ENCODE data around the gene SLC10A1.
A peak's percentile ranks its signal among the peaks of the same experiment; 100 is the strongest.
"Not testable (repeated sequence)": the region's sequence is repeated elsewhere in the genome, so short reads cannot be mapped to it uniquely, and the experiment has no call there.

Gene SLC10A1

GRCh38 chr14:69796797-69797500, at the start of gene SLC10A1:
Gene SLC10A1, minus strand, starts transcription at chr14:69797241. Its CDS starts 86 bp downstream, at chr14:69797155.
- DNase-seq: no peak

- no peak for DNase-seq
These were observed 48.7 kb upstream of the SLC10A1 start for GRCh38 chr14:69845787-69846186.

GRCh38 chr14:69845050-69845581, 48.1 kb upstream of the SLC10A1 start:
- DNase-seq: no peak

GRCh38 chr14:69844171-69844570, 47.1 kb upstream of the SLC10A1 start:
- DNase-seq: no peak

GRCh38 chr14:69842686-69843420, 45.8 kb upstream of the SLC10A1 start:
- peak; percentile 77 for DNase-seq

GRCh38 chr14:69841656-69842055, 44.6 kb upstream of the SLC10A1 start:
- no peak for DNase-seq

GRCh38 chr14:69839661-69840060, 42.6 kb upstream of the SLC10A1 start:
- DNase-seq: no peak

GRCh38 chr14:69838881-69839416, 41.9 kb upstream of the SLC10A1 start:
- DNase-seq: no peak

GRCh38 chr14:69828879-69829278, 31.8 kb upstream of the SLC10A1 start:
- DNase-seq: no peak

- no peak for DNase-seq
These were observed 31.3 kb upstream of the SLC10A1 start for GRCh38 chr14:69828354-69828753.

- no peak for DNase-seq
These were observed 30.5 kb upstream of the SLC10A1 start for GRCh38 chr14:69827560-69827959.

- DNase-seq: no peak
These were observed 25.4 kb upstream of the SLC10A1 start for GRCh38 chr14:69822456-69822855.

GRCh38 chr14:69820991-69821390, 23.9 kb upstream of the SLC10A1 start:
- no peak for DNase-seq

GRCh38 chr14:69819607-69820006, 22.6 kb upstream of the SLC10A1 start:
- no peak for DNase-seq

GRCh38 chr14:69818758-69819191, 21.7 kb upstream of the SLC10A1 start:
- peak; percentile 77 for DNase-seq

GRCh38 chr14:69816216-69816615, 19.2 kb upstream of the SLC10A1 start:
- DNase-seq: no peak

GRCh38 chr14:69815556-69815955, 18.5 kb upstream of the SLC10A1 start:
- DNase-seq: no peak

GRCh38 chr14:69814397-69814796, 17.4 kb upstream of the SLC10A1 start:
- no peak for DNase-seq

- DNase-seq: not testable (repeated sequence)
These were observed 16.3 kb upstream of the SLC10A1 start for GRCh38 chr14:69813346-69813745.

GRCh38 chr14:69812711-69813110, 15.7 kb upstream of the SLC10A1 start:
- DNase-seq: no peak

GRCh38 chr14:69811868-69812252, 14.8 kb upstream of the SLC10A1 start:
- DNase-seq: no peak

GRCh38 chr14:69811227-69811867, 14.3 kb upstream of the SLC10A1 start:
- no peak for DNase-seq

Data from NCI-H2227 treated with DMSO at 0.1 percent for 48 hours (cell line).